ENCODE results near the gene GNAT3.

- TF ChIP-seq POLR2A (IDR thresholded peaks at IDR 0.05; ENCODE audit: low read length) (no peak), GATA1 (IDR thresholded peaks at IDR 0.05; ENCODE audit: low read depth, low read length) (no peak)
Observed at GRCh38 chr7:80530136-80530535, 18.3 kb upstream of the GNAT3 start.
